Measurements from ENCODE around the gene TOP1. TPM values are rescaled to one million over a fixed set of nuclear protein-coding genes. Genes with fewer than 3 reads are reported as not detected.

TOP1 gene
- total and polyA plus RNA-seq, 9 of the 15 experiments (the other 6 are each of a cell fraction or from before 2014, with no cell fraction given), result 26.4 to 127 (median 39.6) TPM

DNA sequence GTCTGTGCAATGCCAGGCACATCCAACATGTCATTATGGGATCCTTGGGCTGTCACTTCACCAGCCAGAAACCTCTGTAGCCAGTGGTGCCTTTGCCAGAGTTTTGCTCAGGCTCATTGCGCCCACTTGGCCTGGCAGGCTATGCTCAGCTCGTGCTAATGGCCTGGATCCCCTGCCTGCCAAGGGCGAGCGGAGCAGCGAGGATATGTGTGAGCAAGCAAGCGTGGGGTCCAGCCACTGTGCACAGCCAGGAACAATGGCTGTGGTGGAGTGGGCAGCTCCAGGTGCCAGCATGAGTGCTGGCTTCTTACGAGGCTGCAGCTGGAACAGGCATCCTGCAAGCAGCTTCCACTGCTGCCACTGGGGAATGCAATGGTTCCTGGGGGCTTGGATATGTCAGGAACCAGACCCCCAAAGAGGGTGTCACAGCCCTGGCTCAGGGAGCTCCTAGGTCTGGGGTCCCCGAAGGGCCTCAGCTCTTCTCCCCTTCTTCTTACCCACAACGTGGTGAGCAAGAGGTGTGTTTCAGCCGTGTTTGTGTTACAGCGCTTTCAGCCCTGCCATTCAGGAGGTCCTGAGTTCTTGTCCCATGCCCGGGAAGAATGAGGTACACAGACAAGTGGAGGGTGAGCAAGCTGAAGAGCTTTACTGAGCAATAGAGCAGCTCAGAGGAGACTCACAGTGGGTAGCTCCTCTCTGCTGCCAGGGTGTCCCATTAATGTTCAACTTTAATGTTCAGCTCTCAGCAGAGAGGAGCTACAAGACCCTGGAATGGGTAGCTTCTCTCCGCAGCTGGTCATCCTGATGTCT, 22.3 kb upstream of the TOP1 start:
- Histone ChIP-seq H3K4me3 (no peak overlapping the region), H2AFZ (ENCODE audit: low read depth, low read length) (no peak overlapping the region), H3K36me3 (ENCODE audit: control insufficient read depth, insufficient read depth, low read length) (no peaks in the 10 kb centered on the region), H3K27me3 (ENCODE audit: control insufficient read depth in 2 of 2, insufficient read depth in 2 of 2, low read length in 2 of 2) (no peaks in the 10 kb centered on the region), H3K27ac (ENCODE audit: extremely low read depth, low read depth, low read length) (no peak overlapping the region), H4K20me1 (replicated peaks; ENCODE audit: control insufficient read depth, insufficient read depth, low read length) (no peaks in the 10 kb centered on the region), H3K4me1 (replicated peaks in 1 of 2; ENCODE audit: control insufficient read depth in 2 of 2, insufficient read depth in 2 of 2, low read length in 2 of 2) (peaks cover 38 to 60% of the 10 kb centered on the region in 2 experiments), H3K9me3 (replicated peaks; ENCODE audit: control insufficient read depth, insufficient read depth, low read depth, low read length) (0 out of 2 replicates have a peak, but pooled peaks cover 2% of the 10 kb centered on the region), H3K79me2 (ENCODE audit: control insufficient read depth, insufficient read depth, low read length) (no peaks in the 10 kb centered on the region), H3K9me1 (ENCODE audit: control insufficient read depth, insufficient read depth, low read length) (no peaks in the 10 kb centered on the region), H3K4me2 (ENCODE audit: insufficient read depth, low read length) (no peak overlapping the region), H3K9ac (ENCODE audit: insufficient read depth in 1 of 2, low read depth in 2 of 2, low read length in 2 of 2) (no peak overlapping the region)
- intact Hi-C loops (cut with micrococcal nuclease), result no loop called here
- POLR2A ChIA-PET, result interaction anchor here (0.6 to 1.0 kb wide), 4 partner anchors 11 to 77 kb away, joined by 3 to 4 read pairs (median 4); partner anchors contain the start of gene TOP1
- BruUV-seq (replicated peaks), result no TSS peak
- CTCF ChIA-PET (ENCODE audit: low intra/inter-chr PET ratio), result no interaction called here
- no peak for ATAC-seq
- DNase-seq (ENCODE audit: extremely low read depth in 1 of 4, low spot score in 3 of 4), result no peak
- in situ Hi-C loops (cut with MboI), result no loop called here
- FAIRE-seq, result no peak
- 83% methylated on average over 13 of the region's 13 CpGs for WGBS (ENCODE audit: insufficient coverage, low coverage, missing lambda C conversion rate)
- TF ChIP-seq CBX3 (IDR thresholded peaks at IDR 0.05; ENCODE audit: borderline replicate concordance in 1 of 2, low read length in 2 of 2), result peak in 1 of 2 experiments; percentile 42; a peak in 1 of 3 replicates
- TF ChIP-seq TRIM28 (IDR thresholded peaks at IDR 0.05), result 0 out of 2 replicates have a peak, but pooled peaks have one; percentile 27
- no peak for TF ChIP-seq BRF1 (IDR thresholded peaks at IDR 0.05; ENCODE audit: borderline replicate concordance, extremely low read depth, insufficient read length)
- TF ChIP-seq ZFP36 (IDR thresholded peaks at IDR 0.05; ENCODE audit: low read depth, low read length, partially characterized antibody), result peak; percentile 34
- TF ChIP-seq, protein P1, sequence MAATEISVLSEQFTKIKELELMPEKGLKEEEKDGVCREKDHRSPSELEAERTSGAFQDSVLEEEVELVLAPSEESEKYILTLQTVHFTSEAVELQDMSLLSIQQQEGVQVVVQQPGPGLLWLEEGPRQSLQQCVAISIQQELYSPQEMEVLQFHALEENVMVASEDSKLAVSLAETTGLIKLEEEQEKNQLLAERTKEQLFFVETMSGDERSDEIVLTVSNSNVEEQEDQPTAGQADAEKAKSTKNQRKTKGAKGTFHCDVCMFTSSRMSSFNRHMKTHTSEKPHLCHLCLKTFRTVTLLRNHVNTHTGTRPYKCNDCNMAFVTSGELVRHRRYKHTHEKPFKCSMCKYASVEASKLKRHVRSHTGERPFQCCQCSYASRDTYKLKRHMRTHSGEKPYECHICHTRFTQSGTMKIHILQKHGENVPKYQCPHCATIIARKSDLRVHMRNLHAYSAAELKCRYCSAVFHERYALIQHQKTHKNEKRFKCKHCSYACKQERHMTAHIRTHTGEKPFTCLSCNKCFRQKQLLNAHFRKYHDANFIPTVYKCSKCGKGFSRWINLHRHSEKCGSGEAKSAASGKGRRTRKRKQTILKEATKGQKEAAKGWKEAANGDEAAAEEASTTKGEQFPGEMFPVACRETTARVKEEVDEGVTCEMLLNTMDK (IDR thresholded peaks at IDR 0.05; ENCODE audit: borderline replicate concordance, insufficient read depth, low read depth, low read length, poor library complexity, severe bottlenecking), result no peak
